Activated naive CD8-positive, alpha-beta T cell treated with anti-CD3 and anti-CD28 coated beads, Interleukin-2, amount 10 ng/mL, durations not matched to agents 7 days and 5 days (primary cell): ENCODE data around the gene RLF. TPM values are rescaled to one million over a fixed set of nuclear protein-coding genes. Genes with fewer than 3 reads are reported as not detected.

ENCODE experiments used
- ATAC-seq: fragments of 150-1000 bp; cut with Tn5 transposase; one replicate; pipeline ENCODE4 v1.10.0; 2021; ENCODE audit warnings: low read depth, moderate library complexity
- POLR2A ChIA-PET: fragments of 350-600 bp; sonication (Branson Sonifier 250); formaldehyde crosslinking; loops from one replicate; lab custom pipeline; 2021; ENCODE audit warnings: antibody characterized with exemption; lab: Charles Lee
- DNase-seq: peaks from one replicate; pipeline ENCODE4 v3.0.0; 2021
- H3K27ac Mint-ChIP-seq: one replicate; pipeline ENCODE4 v1.8.0; 2022; ENCODE audit warnings: mild to moderate bottlenecking, mixed read lengths
- H3K27me3 Mint-ChIP-seq: one replicate; pipeline ENCODE4 v1.8.0; 2022; ENCODE audit warnings: mild to moderate bottlenecking, moderate library complexity, mixed read lengths
- H3K36me3 Mint-ChIP-seq: one replicate; pipeline ENCODE4 v1.8.0; 2021; ENCODE audit warnings: mild to moderate bottlenecking, mixed read lengths
- H3K4me1 Mint-ChIP-seq: one replicate; pipeline ENCODE4 v1.8.0; 2021; ENCODE audit warnings: mixed read lengths
- H3K4me3 Mint-ChIP-seq: one replicate; pipeline ENCODE4 v1.8.0; 2022; ENCODE audit warnings: mild to moderate bottlenecking, moderate library complexity, mixed read lengths
- H3K9me3 Mint-ChIP-seq: one replicate; pipeline ENCODE4 v1.8.0; 2021; ENCODE audit warnings: mixed read lengths
- total RNA-seq, 2 experiments: library from RNA; stranded (reverse); gene quantifications; one replicate each; pipeline ENCODE4 v1.2.3, GENCODE V29; 2021

The RLF gene, protein sequence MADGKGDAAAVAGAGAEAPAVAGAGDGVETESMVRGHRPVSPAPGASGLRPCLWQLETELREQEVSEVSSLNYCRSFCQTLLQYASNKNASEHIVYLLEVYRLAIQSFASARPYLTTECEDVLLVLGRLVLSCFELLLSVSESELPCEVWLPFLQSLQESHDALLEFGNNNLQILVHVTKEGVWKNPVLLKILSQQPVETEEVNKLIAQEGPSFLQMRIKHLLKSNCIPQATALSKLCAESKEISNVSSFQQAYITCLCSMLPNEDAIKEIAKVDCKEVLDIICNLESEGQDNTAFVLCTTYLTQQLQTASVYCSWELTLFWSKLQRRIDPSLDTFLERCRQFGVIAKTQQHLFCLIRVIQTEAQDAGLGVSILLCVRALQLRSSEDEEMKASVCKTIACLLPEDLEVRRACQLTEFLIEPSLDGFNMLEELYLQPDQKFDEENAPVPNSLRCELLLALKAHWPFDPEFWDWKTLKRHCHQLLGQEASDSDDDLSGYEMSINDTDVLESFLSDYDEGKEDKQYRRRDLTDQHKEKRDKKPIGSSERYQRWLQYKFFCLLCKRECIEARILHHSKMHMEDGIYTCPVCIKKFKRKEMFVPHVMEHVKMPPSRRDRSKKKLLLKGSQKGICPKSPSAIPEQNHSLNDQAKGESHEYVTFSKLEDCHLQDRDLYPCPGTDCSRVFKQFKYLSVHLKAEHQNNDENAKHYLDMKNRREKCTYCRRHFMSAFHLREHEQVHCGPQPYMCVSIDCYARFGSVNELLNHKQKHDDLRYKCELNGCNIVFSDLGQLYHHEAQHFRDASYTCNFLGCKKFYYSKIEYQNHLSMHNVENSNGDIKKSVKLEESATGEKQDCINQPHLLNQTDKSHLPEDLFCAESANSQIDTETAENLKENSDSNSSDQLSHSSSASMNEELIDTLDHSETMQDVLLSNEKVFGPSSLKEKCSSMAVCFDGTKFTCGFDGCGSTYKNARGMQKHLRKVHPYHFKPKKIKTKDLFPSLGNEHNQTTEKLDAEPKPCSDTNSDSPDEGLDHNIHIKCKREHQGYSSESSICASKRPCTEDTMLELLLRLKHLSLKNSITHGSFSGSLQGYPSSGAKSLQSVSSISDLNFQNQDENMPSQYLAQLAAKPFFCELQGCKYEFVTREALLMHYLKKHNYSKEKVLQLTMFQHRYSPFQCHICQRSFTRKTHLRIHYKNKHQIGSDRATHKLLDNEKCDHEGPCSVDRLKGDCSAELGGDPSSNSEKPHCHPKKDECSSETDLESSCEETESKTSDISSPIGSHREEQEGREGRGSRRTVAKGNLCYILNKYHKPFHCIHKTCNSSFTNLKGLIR (N-terminal part only)
- 10 to 100 TPM; 22.4 to 22.8 TPM for total RNA-seq

DNA sequence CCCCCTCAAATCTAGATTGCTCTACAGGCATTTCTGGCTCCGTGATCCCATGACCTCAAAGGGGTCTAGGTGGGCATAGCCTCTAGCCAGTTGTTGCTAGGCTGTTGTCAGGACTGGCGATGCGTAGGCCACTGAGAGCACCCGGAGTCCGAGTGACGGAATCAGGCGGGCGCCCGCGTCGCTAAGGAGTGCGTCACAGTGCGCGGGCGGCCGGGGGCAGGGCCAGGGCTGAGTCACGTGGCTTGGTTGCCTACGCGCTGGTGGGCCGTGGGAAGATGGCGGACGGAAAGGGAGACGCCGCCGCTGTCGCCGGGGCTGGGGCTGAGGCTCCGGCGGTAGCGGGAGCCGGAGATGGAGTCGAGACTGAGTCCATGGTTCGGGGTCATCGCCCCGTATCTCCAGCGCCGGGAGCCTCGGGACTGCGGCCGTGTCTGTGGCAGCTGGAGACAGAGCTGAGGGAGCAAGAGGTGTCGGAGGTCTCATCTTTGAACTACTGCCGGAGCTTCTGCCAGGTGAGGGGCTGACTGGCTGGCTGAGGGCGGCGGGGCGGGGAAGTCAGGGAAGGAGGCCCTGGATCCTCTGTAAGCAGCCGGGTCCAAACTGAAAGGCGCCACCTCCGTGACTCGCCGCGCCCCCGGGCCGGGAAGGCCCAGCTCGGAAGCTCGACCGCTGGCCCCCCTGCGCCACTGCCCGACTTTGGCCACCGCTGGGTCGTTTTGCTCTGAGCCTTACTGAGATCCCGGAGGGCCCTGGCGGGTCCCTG is at the start of gene RLF:
Gene RLF (plus strand): TSS at position 263 of the 763 bp plus-strand sequence. CDS start 13 bp downstream, at position 276.
- DNase-seq = peak; percentile 97
- H3K4me3 Mint-ChIP-seq = no peak within 1 kb of the TSS
- peak; percentile 97 for ATAC-seq
- POLR2A ChIA-PET = interaction anchor here (0.6 to 1.9 kb wide), 9 partner anchors 9 to 711 kb away, joined by 3 to 14 read pairs (median 3); partner anchors contain the start of gene ZMPSTE24
- peaks cover 4% of the 10 kb centered on the region for H3K36me3 Mint-ChIP-seq
- H3K27me3 Mint-ChIP-seq = no peaks in the 10 kb centered on the region
- no peak within 1 kb of the TSS for H3K27ac Mint-ChIP-seq
- H3K4me1 Mint-ChIP-seq = peaks cover 25% of the 10 kb centered on the region
- no peaks in the 10 kb centered on the region for H3K9me3 Mint-ChIP-seq

DNA sequence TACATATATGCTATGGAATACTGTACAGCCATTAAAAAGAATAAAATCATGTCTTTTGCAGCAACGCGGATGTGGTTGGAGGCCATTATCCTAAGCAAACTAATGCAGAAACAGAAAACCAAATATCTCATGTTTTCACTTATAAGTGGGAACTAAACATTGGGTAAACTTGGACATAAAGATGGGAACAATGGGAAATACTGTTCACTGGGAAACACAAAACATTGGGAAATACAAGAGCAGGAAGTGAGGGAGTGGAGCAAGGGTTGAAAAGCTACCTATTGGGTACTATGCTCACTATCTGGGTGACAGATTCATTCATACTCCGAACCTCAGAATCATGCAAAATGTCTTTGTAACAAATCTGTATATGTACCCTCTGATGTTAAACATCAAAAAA is 46.8 kb upstream of the RLF start:
- H3K4me1 Mint-ChIP-seq = no peaks in the 10 kb centered on the region
- no peak for DNase-seq
- no peak for ATAC-seq
- peaks cover 5% of the 10 kb centered on the region for H3K36me3 Mint-ChIP-seq
- no peak overlapping the region for H3K27ac Mint-ChIP-seq
- POLR2A ChIA-PET = no interaction called here
- no peak overlapping the region for H3K4me3 Mint-ChIP-seq
- H3K27me3 Mint-ChIP-seq = peaks cover 26% of the 10 kb centered on the region
- peaks cover 8% of the 10 kb centered on the region for H3K9me3 Mint-ChIP-seq

DNA sequence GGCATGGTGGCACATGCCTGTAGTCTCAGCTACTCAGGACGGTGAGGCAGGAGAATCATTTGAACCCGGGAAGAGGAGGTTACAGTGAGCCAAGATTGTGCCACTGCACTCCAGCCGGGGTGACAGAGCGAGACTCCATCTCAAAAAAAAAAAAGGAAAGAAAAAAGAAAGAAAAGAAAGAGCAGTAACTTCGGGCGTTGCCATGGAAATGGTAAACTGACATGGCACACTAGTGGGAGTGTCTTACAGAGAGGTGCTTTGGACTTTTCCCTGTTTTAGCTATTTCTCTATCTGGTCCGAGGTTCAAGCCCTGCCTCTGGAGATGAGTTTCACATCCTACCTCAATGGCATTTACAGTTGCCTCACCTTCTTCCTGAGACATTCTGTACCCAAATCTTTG is 41.1 kb upstream of the RLF start:
- H3K4me1 Mint-ChIP-seq = no peaks in the 10 kb centered on the region
- POLR2A ChIA-PET = no interaction called here
- H3K4me3 Mint-ChIP-seq = no peak overlapping the region
- DNase-seq = no peak
- no peaks in the 10 kb centered on the region for H3K9me3 Mint-ChIP-seq
- H3K36me3 Mint-ChIP-seq = no peaks in the 10 kb centered on the region
- ATAC-seq = no peak
- H3K27ac Mint-ChIP-seq = no peak overlapping the region
- peaks cover 30% of the 10 kb centered on the region for H3K27me3 Mint-ChIP-seq

DNA sequence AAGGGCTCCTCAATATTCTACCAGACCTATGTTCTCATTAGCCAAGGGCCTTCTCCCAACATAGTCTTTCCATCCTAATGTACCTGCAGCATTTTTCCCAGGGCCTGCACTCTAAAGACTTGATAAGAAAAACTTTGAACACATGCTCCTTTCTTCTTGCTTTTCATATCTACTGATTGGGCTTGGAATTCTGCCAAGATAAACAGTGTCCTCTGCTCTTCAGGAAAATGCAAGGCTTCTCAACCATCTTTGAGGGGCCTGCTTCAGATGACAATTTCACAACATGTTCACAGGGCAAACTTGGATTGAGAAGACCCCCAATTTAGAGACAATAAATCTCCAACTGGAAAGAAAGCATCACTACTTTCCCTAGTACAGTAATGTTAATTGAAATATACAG is 38.3 kb upstream of the RLF start:
- H3K36me3 Mint-ChIP-seq = no peaks in the 10 kb centered on the region
- H3K27ac Mint-ChIP-seq = no peak overlapping the region
- ATAC-seq = no peak
- peaks cover 25% of the 10 kb centered on the region for H3K27me3 Mint-ChIP-seq
- POLR2A ChIA-PET = no interaction called here
- no peak overlapping the region for H3K4me3 Mint-ChIP-seq
- no peak for DNase-seq
- no peaks in the 10 kb centered on the region for H3K4me1 Mint-ChIP-seq
- H3K9me3 Mint-ChIP-seq = no peaks in the 10 kb centered on the region

DNA sequence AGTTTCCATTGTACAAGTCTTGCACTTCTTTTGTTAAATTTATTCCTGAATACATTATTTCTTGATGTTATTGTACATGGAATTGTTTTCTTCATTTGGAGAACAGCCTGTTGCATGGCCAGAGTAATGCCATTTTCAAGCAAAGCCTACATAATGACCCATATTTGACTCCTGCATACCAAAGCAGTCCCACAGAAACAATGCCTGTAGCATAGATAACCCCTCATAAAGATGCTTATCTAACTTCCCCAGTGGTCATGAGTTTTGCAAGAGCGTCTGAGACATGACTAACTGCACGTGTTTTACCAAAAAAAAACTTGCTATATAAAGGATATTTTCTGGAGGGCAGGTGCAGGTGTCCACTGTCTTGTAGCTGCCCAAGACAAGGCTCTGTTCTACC is 30.3 kb upstream of the RLF start:
- Mint-ChIP-seq H3K27me3 (peaks cover 11% of the 10 kb centered on the region), H3K4me3 (no peak overlapping the region), H3K9me3 (no peaks in the 10 kb centered on the region), H3K27ac (no peak overlapping the region), H3K36me3 (no peaks in the 10 kb centered on the region), H3K4me1 (peaks cover 4% of the 10 kb centered on the region)
- ATAC-seq (no peak), DNase-seq (no peak)
- POLR2A ChIA-PET = no interaction called here

DNA sequence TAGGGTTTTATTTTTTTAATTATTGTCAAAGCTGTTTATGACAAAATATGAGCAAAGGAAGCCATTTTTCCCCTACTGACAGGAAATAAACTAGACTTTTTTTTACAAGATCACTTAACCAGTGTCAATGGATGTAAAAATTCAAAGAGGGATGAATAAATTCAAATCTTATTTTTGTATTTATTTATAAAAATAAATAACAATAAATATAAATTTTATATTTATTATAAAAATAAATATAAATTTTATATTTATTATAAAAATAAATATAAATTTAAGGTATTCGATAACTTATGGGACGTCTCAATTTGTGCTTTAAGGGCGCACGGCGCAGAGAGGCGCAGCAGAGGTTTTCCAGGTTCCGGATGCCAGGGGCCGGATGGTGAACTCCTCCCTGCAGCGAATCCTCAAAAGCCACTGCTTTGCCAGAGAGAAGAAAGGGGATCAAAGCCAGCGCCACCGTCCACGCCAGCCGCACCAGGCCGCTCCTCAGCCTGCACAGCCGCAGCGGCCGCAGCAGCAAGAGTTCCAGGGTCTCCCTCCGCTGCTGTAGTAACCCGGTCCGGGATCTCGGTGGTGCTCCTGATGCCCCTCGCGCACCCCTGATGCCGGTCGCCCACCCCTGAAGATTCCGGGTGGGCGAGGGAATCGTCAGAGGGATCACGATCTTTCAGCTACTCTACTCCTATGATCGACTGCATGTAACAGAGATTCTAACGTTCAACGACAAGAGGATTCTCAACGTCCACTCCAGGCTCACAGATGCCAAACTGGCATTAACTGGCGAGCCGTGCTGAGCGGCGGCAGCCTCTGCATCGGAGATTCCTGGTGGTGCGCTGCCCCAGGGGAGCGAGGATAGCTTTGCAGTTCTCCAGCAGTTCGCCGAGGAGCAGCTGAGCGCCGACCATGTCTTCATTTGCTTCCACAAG is 28.5 kb upstream of the RLF start:
- H3K9me3 Mint-ChIP-seq = no peaks in the 10 kb centered on the region
- H3K27me3 Mint-ChIP-seq = peaks cover 19% of the 10 kb centered on the region
- no peak overlapping the region for H3K4me3 Mint-ChIP-seq
- H3K4me1 Mint-ChIP-seq = peaks cover 4% of the 10 kb centered on the region
- H3K27ac Mint-ChIP-seq = no peak overlapping the region
- ATAC-seq (no peak), DNase-seq (no peak)
- POLR2A ChIA-PET = no interaction called here
- H3K36me3 Mint-ChIP-seq = no peaks in the 10 kb centered on the region

DNA sequence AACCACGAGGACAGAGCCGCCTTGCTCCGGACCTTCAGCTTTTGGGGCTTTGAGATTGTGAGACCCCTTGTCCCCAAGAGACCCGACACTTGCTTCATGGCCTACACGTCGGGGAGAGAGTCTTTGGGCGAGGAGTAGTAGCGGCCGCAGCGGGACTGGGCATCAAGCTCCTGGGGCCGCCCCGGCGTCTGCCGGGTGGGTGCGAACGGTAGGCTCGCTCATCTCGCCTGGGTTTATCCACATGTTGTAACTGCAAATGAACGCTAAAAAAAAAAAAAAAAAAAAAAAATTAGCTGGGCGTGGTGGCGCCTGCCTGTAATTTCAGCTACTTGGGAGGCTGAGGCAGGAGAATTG is 27.9 kb upstream of the RLF start:
- Mint-ChIP-seq H3K4me3 (no peak overlapping the region), H3K36me3 (no peaks in the 10 kb centered on the region), H3K27ac (no peak overlapping the region), H3K4me1 (peaks cover 4% of the 10 kb centered on the region), H3K9me3 (no peaks in the 10 kb centered on the region), H3K27me3 (peaks cover 25% of the 10 kb centered on the region)
- POLR2A ChIA-PET = no interaction called here
- ATAC-seq (no peak), DNase-seq (no peak)

DNA sequence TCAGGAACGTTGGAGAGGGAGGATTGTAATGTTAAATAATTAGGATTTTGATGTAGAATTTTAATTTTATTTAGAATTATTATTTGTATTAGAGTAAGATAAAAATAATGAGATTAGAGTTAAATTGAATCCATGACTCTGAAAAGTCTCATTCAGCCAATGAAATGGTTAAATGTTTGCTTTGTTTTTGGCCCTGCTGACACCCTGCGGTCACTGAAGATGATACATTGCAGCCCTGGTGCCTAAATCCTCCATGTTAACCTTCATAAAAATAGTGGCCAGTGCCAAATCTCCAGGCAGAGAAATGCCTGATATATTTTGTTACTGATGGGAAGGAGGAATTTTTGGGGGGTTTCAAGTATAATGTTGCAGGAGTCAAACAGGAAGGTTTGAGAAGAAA is 27.3 kb upstream of the RLF start:
- peaks cover 4% of the 10 kb centered on the region for H3K4me1 Mint-ChIP-seq
- DNase-seq (no peak), ATAC-seq (no peak)
- no peaks in the 10 kb centered on the region for H3K9me3 Mint-ChIP-seq
- no peaks in the 10 kb centered on the region for H3K36me3 Mint-ChIP-seq
- POLR2A ChIA-PET = no interaction called here
- H3K27ac Mint-ChIP-seq = no peak overlapping the region
- peaks cover 25% of the 10 kb centered on the region for H3K27me3 Mint-ChIP-seq
- H3K4me3 Mint-ChIP-seq = no peak overlapping the region

DNA sequence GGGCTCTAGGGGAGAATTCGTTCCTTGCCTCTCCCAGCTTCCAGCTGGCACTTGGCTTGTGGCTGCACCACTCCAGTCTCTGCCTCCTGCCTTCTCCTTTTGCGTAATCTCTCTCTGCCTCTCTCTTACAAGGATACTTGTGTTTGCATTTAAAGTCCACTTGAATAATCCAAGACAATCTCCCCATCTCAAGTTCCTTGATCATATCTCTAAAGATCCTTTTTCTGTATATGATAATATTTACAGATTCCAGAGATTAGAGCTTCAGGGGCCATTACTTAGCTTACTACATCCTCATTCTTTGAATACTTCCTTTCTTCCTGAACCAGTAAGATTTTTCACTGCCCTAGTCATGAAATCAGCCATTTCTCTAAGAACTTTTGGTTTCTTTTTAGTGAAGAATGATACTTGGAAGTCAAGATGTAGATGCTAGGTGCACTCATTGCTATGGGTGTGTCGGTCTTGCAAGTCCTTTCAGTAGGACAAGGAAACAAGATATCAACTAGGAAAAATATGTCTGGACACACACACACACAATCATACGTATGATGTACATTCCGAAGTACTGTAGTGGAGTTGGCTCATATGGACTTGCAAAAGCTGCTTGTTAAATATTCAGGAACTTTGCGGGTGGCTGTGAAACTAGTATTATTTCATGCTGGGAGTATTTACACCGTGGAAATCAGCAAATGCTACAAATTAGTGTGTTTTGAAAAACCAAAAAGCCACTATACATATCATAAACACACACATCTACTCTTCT is 20.8 kb upstream of the RLF start:
- H3K36me3 Mint-ChIP-seq = no peaks in the 10 kb centered on the region
- no peak overlapping the region for H3K27ac Mint-ChIP-seq
- no peak for DNase-seq
- no peak overlapping the region for H3K4me3 Mint-ChIP-seq
- no peaks in the 10 kb centered on the region for H3K9me3 Mint-ChIP-seq
- H3K4me1 Mint-ChIP-seq = peaks cover 5% of the 10 kb centered on the region
- POLR2A ChIA-PET = interaction anchor here (0.9 kb wide), 1 partner anchor 43 kb away, joined by 3 read pairs; no protein-coding TSS in a partner anchor
- ATAC-seq = no peak
- peaks cover 31% of the 10 kb centered on the region for H3K27me3 Mint-ChIP-seq

DNA sequence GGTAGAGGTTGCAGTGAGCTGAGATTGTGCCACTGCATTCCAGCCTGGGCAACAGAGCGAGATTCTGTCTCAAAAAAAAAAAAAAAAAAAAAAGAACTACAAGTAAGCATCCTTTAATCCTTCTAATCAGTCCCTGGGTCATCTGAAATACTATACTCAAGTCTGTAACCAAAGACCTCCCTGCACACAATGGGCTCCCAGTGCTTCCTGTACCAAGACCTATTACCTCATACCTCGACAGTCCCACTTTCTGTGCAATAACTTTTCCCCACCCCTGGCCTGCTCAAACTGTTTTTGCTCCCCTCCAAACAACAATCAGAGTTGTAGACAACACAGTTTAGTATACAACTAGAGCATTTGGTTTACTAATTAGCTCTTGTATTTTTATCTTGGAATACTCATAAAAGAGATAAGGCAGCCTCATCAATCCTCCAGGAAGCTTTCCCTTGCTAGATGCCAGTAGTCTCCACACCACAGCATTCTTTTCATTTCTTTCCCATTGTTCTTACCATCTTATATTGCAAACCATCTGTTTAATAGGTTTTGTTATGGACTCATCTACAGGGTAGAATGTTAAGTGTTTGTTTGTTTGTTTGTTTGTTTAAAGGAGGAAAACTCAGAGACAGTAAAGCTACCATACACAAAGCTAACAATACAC is 19.2 kb upstream of the RLF start:
- no peak overlapping the region for H3K27ac Mint-ChIP-seq
- H3K4me1 Mint-ChIP-seq = peaks cover 5% of the 10 kb centered on the region
- DNase-seq (no peak), ATAC-seq (no peak)
- POLR2A ChIA-PET = no interaction called here
- no peak overlapping the region for H3K4me3 Mint-ChIP-seq
- no peaks in the 10 kb centered on the region for H3K36me3 Mint-ChIP-seq
- H3K27me3 Mint-ChIP-seq = peaks cover 28% of the 10 kb centered on the region
- H3K9me3 Mint-ChIP-seq = no peaks in the 10 kb centered on the region
